Fibroblast of lung (primary cell): ENCODE measurements around the gene PRKAG2. TPM values are rescaled to one million over a fixed set of nuclear protein-coding genes. Genes with fewer than 3 reads are reported as not detected.

Experiments used
- DNase-seq, 2 donors: peaks; one replicate each; pipeline versions ENCODE4 v3.0.0 to v3.0.0-alpha.2; 2010; ENCODE audit warnings: low read depth in 2 of 2
- H2AFZ ChIP-seq: 2 replicates; pipeline ENCODE4 v1.5.1; 2012; ENCODE audit warnings: low read length, control low read depth, inconsistent platforms
- H3K27ac ChIP-seq: 2 replicates; pipeline ENCODE4 v1.5.1; 2011; ENCODE audit warnings: low read length, control low read depth; ENCODE audit not compliant: insufficient read depth
- H3K27me3 ChIP-seq: 2 replicates; pipeline ENCODE4 v1.5.1; 2011; ENCODE audit warnings: mild to moderate bottlenecking, low read length; ENCODE audit not compliant: control insufficient read depth, insufficient read depth
- H3K36me3 ChIP-seq: 2 replicates; pipeline ENCODE4 v1.5.1; 2011; ENCODE audit warnings: low read length; ENCODE audit not compliant: control insufficient read depth, insufficient read depth
- H3K4me1 ChIP-seq: 2 replicates; pipeline ENCODE4 v1.5.1; 2011; ENCODE audit warnings: low read length; ENCODE audit not compliant: control insufficient read depth, insufficient read depth; ENCODE audit errors: extremely low read depth
- H3K4me2 ChIP-seq: 2 replicates; pipeline ENCODE4 v1.5.1; 2011; ENCODE audit warnings: low read length, control low read depth; ENCODE audit not compliant: insufficient read depth; ENCODE audit errors: extremely low read depth
- H3K4me3 ChIP-seq, 4 experiments: fragments of 200-600 bp in 1 of 4; sonication (generic) in 1 of 4; replicated peaks in 1 of 4; 2 replicates each; pipeline ENCODE4 v1.5.1; 2011 to 2016; ENCODE audit warnings: low read length in 4 of 4, low read depth in 3 of 4, mild to moderate bottlenecking in 3 of 4, control low read depth in 2 of 4, inconsistent platforms in 1 of 4, mixed read lengths in 1 of 4; ENCODE audit not compliant: insufficient read depth in 1 of 4; ENCODE audit errors: control extremely low read depth in 1 of 4
- H3K79me2 ChIP-seq: 2 replicates; pipeline ENCODE4 v1.5.1; 2012; ENCODE audit warnings: mild to moderate bottlenecking, low read length, inconsistent platforms; ENCODE audit not compliant: control insufficient read depth, insufficient read depth
- H3K9ac ChIP-seq: 2 replicates; pipeline ENCODE4 v1.5.1; 2011; ENCODE audit warnings: mild to moderate bottlenecking, low read length, control low read depth; ENCODE audit not compliant: insufficient read depth
- H3K9me3 ChIP-seq: 2 replicates; pipeline ENCODE4 v1.5.1; 2012; ENCODE audit warnings: low read depth, low read length; ENCODE audit not compliant: control insufficient read depth, insufficient read depth
- H4K20me1 ChIP-seq: 2 replicates; pipeline ENCODE4 v1.5.1; 2011; ENCODE audit warnings: low read length; ENCODE audit not compliant: control insufficient read depth, insufficient read depth; ENCODE audit errors: extremely low read depth
- CTCF ChIP-seq, 2 donors: IDR thresholded peaks in 1 of 2; conservative IDR thresholded peaks in 1 of 2; 1 replicate in 1 of 2; 2 replicates in 1 of 2; pipeline ENCODE4 v1.5.1; 2011 to 2012; ENCODE audit warnings: low read length in 2 of 2, control low read depth in 1 of 2, inconsistent platforms in 1 of 2, low read depth in 1 of 2, mild to moderate bottlenecking in 1 of 2
- EZH2 ChIP-seq: IDR thresholded peaks from 2 replicates; pipeline ENCODE4 v1.5.1; 2012; ENCODE audit warnings: low read length, control low read depth, mild to moderate bottlenecking; ENCODE audit errors: missing control alignments
- polyA plus RNA-seq, 2 donors: library from polyadenylated mRNA; depleted of rRNA in 1 of 2; stranded (reverse) in 1 of 2; unstranded in 1 of 2; fragments of >200 nt; gene quantifications; 2 replicates each; pipeline ENCODE4 v1.2.1, GENCODE V29; 2011 to 2012; ENCODE audit warnings: missing spikeins in 1 of 2
- total RNA-seq: library from RNA; depleted of rRNA; stranded (reverse); fragments of >200 nt; gene quantifications from 2 replicates; pipeline ENCODE4 v1.2.1, GENCODE V29; 2014

PRKAG2 gene
- total and polyA plus RNA-seq, 2 donors (not counting 1 experiment from before 2014, with no cell fraction given) = 11.9 to 56.7 TPM

GRCh38 chr7:151833691-151834090, 43.2 kb downstream of the PRKAG2 start:
- H2AFZ ChIP-seq = no peak overlapping the region
- H3K79me2 ChIP-seq = no peaks in the 10 kb centered on the region
- no peaks in the 10 kb centered on the region for H3K36me3 ChIP-seq
- H3K27me3 ChIP-seq = peaks cover 2% of the 10 kb centered on the region
- DNase-seq = no peak
- H3K9me3 ChIP-seq = no peaks in the 10 kb centered on the region
- no peak overlapping the region for H3K27ac ChIP-seq
- H3K9ac ChIP-seq = no peak overlapping the region
- H3K4me2 ChIP-seq = no peak overlapping the region
- H4K20me1 ChIP-seq = no peaks in the 10 kb centered on the region
- H3K4me1 ChIP-seq = no peaks in the 10 kb centered on the region
- TF ChIP-seq EZH2 (no peak), CTCF (conservative IDR thresholded peaks at IDR 0.05 in 1 of 2, IDR thresholded peaks at IDR 0.05 in 1 of 2; ENCODE audit: low read depth in 1 of 2, low read length in 2 of 2) (no peak)
- no peak overlapping the region for H3K4me3 ChIP-seq

GRCh38 chr7:151833213-151833651, 43.7 kb downstream of the PRKAG2 start:
- no peak for TF ChIP-seq EZH2
- TF ChIP-seq CTCF (conservative IDR thresholded peaks at IDR 0.05 in 1 of 2, IDR thresholded peaks at IDR 0.05 in 1 of 2; ENCODE audit: low read depth in 1 of 2, low read length in 2 of 2) = no peak
- Histone ChIP-seq H3K27me3 (peaks cover 2% of the 10 kb centered on the region), H3K79me2 (no peaks in the 10 kb centered on the region), H3K4me1 (no peaks in the 10 kb centered on the region), H3K36me3 (no peaks in the 10 kb centered on the region), H3K27ac (no peak overlapping the region), H3K4me3 (no peak overlapping the region), H3K4me2 (no peak overlapping the region), H3K9ac (no peak overlapping the region), H3K9me3 (no peaks in the 10 kb centered on the region), H2AFZ (no peak overlapping the region), H4K20me1 (no peaks in the 10 kb centered on the region)
- no peak for DNase-seq

GRCh38 chr7:151832656-151833055, 44.3 kb downstream of the PRKAG2 start:
- Histone ChIP-seq H3K9ac (no peak overlapping the region), H3K4me2 (no peak overlapping the region), H3K9me3 (no peaks in the 10 kb centered on the region), H3K4me1 (no peaks in the 10 kb centered on the region), H2AFZ (no peak overlapping the region), H4K20me1 (no peaks in the 10 kb centered on the region), H3K36me3 (no peaks in the 10 kb centered on the region), H3K4me3 (no peak overlapping the region), H3K27ac (no peak overlapping the region), H3K27me3 (peaks cover 2% of the 10 kb centered on the region), H3K79me2 (no peaks in the 10 kb centered on the region)
- no peak for DNase-seq
- TF ChIP-seq CTCF (conservative IDR thresholded peaks at IDR 0.05 in 1 of 2, IDR thresholded peaks at IDR 0.05 in 1 of 2; ENCODE audit: low read depth in 1 of 2, low read length in 2 of 2) (no peak), EZH2 (no peak)
